Thoracic aorta (tissue), 2 donors: Measurements from ENCODE around the gene SLC16A5. TPM values are rescaled to one million over a fixed set of nuclear protein-coding genes. Genes with fewer than 3 reads are reported as not detected.

Source experiments
- ATAC-seq: fragments of 150-250 bp; one replicate; pipeline ENCODE4 v1.8.0; 2017; ENCODE audit warnings: low read depth; ENCODE audit not compliant: insufficient number of reproducible peaks, low FRiP score
- DNase-seq: peaks from one replicate; pipeline ENCODE4 v3.0.0-alpha.2; 2020; ENCODE audit warnings: low spot score
- H3K27ac ChIP-seq, 2 donors: fragments of 200-600 bp; sonication (generic); 1 replicate in 1 of 2; 2 replicates in 1 of 2; pipeline ENCODE4 v1.5.1; 2016; ENCODE audit warnings: mild to moderate bottlenecking in 2 of 2, moderate library complexity in 2 of 2
- H3K27me3 ChIP-seq: fragments of 200-600 bp; sonication (generic); replicated peaks from 2 replicates; pipeline ENCODE4 v1.6.0; 2016; ENCODE audit warnings: mild to moderate bottlenecking; ENCODE audit not compliant: insufficient read depth
- H3K36me3 ChIP-seq: fragments of 200-600 bp; sonication (generic); one replicate; pipeline ENCODE4 v1.5.1; 2016
- H3K4me1 ChIP-seq, 2 donors: fragments of 200-600 bp; sonication (generic); 1 replicate in 1 of 2; 2 replicates in 1 of 2; pipeline versions ENCODE4 v1.5.1 to v1.6.0; 2016; ENCODE audit warnings: low read depth in 2 of 2, mild to moderate bottlenecking in 1 of 2; ENCODE audit not compliant: control insufficient read depth in 1 of 2
- H3K4me3 ChIP-seq: fragments of 200-600 bp; sonication (generic); 2 replicates; pipeline ENCODE4 v1.5.1; 2016; ENCODE audit warnings: mild to moderate bottlenecking
- H3K9me3 ChIP-seq: fragments of 200-600 bp; sonication (generic); 2 replicates; pipeline ENCODE4 v1.5.1; 2016
- total RNA-seq, 2 donors: library from RNA; depleted of rRNA; stranded (reverse); fragments of >200 nt; gene quantifications; one replicate each; pipeline versions ENCODE4 v1.1.0 to v1.2.3, GENCODE V29; 2016
- TF ChIP-seq, protein P1 (sequence below): fragments of 200-600 bp; sonication (generic); IDR thresholded peaks from one replicate; pipeline ENCODE4 v1.5.1; 2019; ENCODE audit warnings: antibody characterized with exemption

Gene SLC16A5
- total RNA-seq, 2 donors from 2014 or later: 9.2 to 10.0 TPM

DNA sequence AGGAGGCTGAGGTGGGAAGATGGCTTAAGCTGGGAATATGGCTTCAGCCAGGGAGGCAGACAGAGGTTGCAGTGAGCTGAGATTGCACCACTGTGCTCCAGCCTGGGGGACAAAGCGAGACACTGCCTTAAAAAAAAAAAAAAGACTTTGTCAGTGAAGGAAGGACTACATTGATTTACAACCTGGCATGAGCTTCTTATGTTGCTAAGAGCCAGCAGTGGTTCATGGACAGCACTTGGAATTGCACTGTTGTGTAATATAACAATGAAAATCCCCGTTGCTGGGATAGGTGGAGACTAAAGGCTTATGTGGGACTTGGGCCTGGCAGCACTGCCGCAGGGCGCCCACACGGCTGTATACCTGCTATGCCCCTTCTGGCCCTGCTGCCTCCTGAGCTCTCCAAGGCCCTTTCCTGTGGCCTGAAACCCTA lies 14.1 kb upstream of the SLC16A5 start:
- H3K36me3 ChIP-seq: no peaks in the 10 kb centered on the region
- no peak overlapping the region for H3K27ac ChIP-seq
- H3K27me3 ChIP-seq: no peaks in the 10 kb centered on the region
- DNase-seq (no peak), ATAC-seq (no peak)
- TF ChIP-seq, protein P1, sequence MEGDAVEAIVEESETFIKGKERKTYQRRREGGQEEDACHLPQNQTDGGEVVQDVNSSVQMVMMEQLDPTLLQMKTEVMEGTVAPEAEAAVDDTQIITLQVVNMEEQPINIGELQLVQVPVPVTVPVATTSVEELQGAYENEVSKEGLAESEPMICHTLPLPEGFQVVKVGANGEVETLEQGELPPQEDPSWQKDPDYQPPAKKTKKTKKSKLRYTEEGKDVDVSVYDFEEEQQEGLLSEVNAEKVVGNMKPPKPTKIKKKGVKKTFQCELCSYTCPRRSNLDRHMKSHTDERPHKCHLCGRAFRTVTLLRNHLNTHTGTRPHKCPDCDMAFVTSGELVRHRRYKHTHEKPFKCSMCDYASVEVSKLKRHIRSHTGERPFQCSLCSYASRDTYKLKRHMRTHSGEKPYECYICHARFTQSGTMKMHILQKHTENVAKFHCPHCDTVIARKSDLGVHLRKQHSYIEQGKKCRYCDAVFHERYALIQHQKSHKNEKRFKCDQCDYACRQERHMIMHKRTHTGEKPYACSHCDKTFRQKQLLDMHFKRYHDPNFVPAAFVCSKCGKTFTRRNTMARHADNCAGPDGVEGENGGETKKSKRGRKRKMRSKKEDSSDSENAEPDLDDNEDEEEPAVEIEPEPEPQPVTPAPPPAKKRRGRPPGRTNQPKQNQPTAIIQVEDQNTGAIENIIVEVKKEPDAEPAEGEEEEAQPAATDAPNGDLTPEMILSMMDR: no peak
- H3K9me3 ChIP-seq: no peaks in the 10 kb centered on the region
- peaks cover 12 to 17% of the 10 kb centered on the region in 2 donors for H3K4me1 ChIP-seq
- H3K4me3 ChIP-seq: no peak overlapping the region

DNA sequence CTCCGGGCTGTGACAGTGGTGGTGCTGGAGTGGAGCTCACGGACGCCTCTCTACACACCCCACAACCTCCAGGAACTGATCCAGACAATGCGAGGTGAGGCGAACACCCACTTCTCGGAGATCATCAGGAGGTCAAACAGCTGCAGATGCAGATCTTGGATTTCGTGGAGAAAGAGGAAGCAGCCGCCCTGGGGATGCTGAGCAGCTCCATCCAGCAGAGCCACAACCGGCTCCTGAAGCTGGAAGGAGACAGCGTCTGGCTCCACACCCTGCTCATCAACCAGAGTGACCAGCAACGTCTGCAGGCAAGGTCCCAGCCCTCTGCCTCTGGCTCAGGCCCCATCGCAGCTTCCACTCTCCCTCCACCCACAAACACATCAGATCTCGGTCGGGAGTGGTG lies 13.2 kb upstream of the SLC16A5 start:
- H3K9me3 ChIP-seq: no peaks in the 10 kb centered on the region
- DNase-seq (no peak), ATAC-seq (no peak)
- H3K4me1 ChIP-seq: peaks cover 18 to 24% of the 10 kb centered on the region in 2 donors
- H3K4me3 ChIP-seq: no peak overlapping the region
- H3K36me3 ChIP-seq: no peaks in the 10 kb centered on the region
- TF ChIP-seq, protein P1: no peak
- H3K27ac ChIP-seq: no peak overlapping the region
- no peaks in the 10 kb centered on the region for H3K27me3 ChIP-seq

DNA sequence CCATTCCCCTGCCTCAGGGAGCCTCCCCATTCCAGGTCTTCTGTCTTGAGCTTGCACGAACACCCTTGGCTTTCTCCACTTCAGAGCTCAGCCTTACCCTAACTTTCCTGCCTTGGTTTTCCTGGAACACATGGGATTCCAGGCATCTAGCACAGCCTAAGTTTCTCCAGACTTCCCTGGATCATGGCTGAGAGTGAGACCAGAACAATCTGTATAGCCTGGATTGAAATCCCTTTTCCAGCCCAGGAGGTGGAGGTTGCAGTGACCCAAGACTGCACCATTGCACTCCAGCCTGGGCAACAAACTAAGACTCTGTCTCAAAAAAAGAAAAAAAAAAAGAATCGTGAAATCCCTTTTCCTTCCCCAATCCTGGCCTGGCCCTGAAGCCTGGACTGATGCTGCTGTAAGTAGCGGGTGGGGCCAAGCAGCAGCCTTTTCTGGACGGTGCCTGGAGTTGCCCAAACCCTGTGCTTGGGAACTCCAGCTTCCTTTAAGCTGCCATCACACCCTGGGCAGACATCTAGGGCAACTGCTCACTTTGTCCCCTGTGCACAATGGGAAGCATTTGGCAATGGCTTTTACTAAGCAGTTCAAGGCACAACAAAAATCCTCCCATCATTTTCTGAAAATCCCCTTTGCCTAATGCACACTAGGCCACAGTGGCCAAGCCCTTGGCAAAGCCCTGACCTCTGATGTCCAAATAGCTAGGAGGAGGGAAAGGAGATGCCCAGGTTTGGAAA lies 12.0 kb upstream of the SLC16A5 start:
- no peaks in the 10 kb centered on the region for H3K36me3 ChIP-seq
- H3K4me1 ChIP-seq: peaks cover 18 to 28% of the 10 kb centered on the region in 2 donors
- H3K9me3 ChIP-seq: no peaks in the 10 kb centered on the region
- ATAC-seq: no peak
- TF ChIP-seq, protein P1: no peak
- H3K27me3 ChIP-seq: no peaks in the 10 kb centered on the region
- no peak for DNase-seq
- no peak overlapping the region for H3K27ac ChIP-seq
- no peak overlapping the region for H3K4me3 ChIP-seq

DNA sequence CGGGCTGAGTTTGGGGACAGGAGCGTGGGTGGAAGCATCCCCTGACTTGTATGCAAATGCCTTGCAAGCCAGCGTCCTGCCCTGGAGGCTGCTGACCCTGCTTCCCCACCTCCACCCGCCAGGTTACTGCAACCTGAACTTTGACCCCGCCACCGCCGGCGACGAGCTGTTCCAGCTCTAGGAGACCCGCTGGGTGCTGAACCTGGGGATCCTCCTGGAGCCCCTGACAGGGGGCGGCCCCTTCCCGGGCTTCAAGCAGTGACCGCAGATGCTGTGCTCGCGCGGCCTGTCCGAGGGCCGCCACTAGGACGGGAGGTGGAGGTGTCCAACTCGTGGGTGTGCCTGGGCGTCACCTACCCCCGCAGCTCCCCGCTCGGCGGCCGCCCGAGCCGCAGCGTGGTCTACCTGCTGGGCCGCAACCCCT lies 10.7 kb upstream of the SLC16A5 start:
- TF ChIP-seq, protein P1: no peak
- peak overlapping the region; percentile 71 for H3K4me3 ChIP-seq
- DNase-seq: no peak
- H3K27ac ChIP-seq: peak overlapping the region; percentile 82 to 84
- ATAC-seq: no peak
- H3K9me3 ChIP-seq: no peaks in the 10 kb centered on the region
- H3K4me1 ChIP-seq: peaks cover 18 to 28% of the 10 kb centered on the region in 2 donors
- no peaks in the 10 kb centered on the region for H3K36me3 ChIP-seq
- no peaks in the 10 kb centered on the region for H3K27me3 ChIP-seq

DNA sequence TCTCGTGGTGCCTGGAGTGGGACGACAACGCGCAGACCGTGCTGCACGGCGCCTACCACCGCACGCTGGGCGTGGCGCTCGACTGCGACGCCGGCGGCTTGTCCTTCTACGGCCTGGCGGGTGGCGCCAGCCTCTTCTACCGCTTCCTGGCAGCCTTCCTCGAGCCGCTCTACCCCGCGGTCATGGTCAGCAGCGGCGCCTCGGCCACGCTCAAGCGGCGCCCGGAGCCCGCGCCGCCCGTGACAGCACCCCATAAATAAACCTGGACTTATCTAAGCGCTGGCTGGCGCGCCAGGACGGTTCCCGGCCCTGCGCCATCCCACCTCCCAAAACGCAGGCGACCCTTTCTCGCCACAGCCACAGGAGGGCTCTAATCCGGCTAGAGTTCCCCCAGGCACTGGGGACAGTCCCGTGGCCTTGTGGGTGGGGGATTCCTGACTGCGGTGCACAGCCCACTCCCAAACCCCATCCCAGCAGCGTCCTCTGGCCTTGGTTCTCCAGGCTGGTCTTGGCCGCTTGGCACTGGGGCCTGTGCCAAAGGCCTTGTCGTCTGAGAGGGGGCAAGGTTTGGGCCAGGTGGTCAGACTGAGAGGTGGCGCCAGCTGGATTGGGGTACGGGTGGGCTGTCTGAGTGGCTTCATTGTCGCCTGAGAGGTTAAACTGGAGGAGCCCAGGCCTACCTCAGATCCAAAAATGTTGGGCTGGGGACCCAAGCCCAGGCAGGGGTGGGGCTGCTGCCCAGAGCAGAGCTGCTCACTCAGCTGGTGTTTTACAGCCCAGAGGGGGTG lies 10.1 kb upstream of the SLC16A5 start:
- TF ChIP-seq, protein P1: peak; percentile 22
- peaks cover 18 to 28% of the 10 kb centered on the region in 2 donors for H3K4me1 ChIP-seq
- ATAC-seq (peak; percentile 55), DNase-seq (no peak)
- H3K4me3 ChIP-seq: peak overlapping the region; percentile 71
- peak overlapping the region; percentile 82 to 84 for H3K27ac ChIP-seq
- no peaks in the 10 kb centered on the region for H3K27me3 ChIP-seq
- no peaks in the 10 kb centered on the region for H3K36me3 ChIP-seq
- no peaks in the 10 kb centered on the region for H3K9me3 ChIP-seq
